T-helper 1 cell treated with Interleukin-12 subunit alpha and Interleukin-12 subunit beta and Interleukin-4 antibody, amounts not matched to agents 30 μg/mL and 1 μg/mL, for 36 hours (primary cell): ENCODE measurements around the gene SBNO2.

Experiments
- H3K27ac Mint-ChIP-seq: one replicate; pipeline ENCODE4 v1.8.0; 2021; ENCODE audit warnings: mild to moderate bottlenecking, mixed read lengths
- H3K27me3 Mint-ChIP-seq: one replicate; pipeline ENCODE4 v1.8.0; 2021; ENCODE audit warnings: low read depth, mixed read lengths
- H3K36me3 Mint-ChIP-seq: one replicate; pipeline ENCODE4 v1.8.0; 2021; ENCODE audit warnings: low read depth, mixed read lengths
- H3K4me1 Mint-ChIP-seq: one replicate; pipeline ENCODE4 v1.8.0; 2021; ENCODE audit warnings: low read depth, mixed read lengths
- H3K4me3 Mint-ChIP-seq: one replicate; pipeline ENCODE4 v1.8.0; 2021; ENCODE audit warnings: mild to moderate bottlenecking, moderate library complexity, mixed read lengths
- H3K9me3 Mint-ChIP-seq: one replicate; pipeline ENCODE4 v1.8.0; 2021; ENCODE audit warnings: mixed read lengths

Gene SBNO2

DNA sequence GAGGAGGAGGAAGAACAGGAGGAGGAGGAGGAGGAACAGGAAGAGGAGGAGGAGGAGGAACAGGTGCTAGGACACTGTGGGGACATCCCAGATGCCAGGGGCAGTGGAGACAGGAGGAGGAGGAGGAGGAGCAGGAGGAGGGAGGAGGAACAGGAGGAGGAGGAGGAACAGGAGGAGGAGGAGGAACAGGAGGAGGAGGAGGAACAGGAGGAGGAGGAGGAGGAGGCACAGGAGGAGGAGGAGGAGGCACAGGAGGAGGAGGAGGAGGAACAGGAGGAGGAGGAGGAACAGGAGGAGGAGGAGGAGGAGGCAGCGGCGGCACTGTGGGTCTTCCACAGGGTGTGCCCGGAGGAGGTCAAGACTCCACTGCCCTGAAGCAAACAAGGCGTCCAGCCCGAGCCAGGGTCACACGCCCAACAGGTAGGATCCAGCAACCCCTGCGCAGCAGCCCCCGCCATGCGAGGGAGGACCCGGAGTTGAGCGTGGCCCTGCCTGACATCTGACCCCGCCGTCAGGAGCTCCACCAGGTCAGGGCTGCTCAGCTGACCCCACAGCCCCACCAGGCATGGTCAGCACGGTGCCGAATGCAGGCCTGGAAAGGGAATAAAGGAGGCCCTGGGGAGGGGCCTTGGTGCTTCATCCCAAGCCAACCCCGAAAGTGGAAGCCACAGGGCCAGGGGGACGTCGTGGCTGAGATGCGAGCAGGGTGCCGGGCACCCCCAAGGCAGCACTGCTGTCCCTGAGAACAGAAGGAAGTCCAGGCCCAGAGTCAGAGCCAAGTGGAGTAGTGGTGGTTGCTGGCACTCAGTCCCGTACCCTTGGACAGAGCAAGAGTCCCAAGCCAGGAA lies 9.2 kb downstream of the SBNO2 start:
- Mint-ChIP-seq H3K4me3 (no peak overlapping the region), H3K27ac (no peak overlapping the region), H3K4me1 (peaks cover 13% of the 10 kb centered on the region), H3K27me3 (no peaks in the 10 kb centered on the region), H3K36me3 (peaks cover 12% of the 10 kb centered on the region), H3K9me3 (no peaks in the 10 kb centered on the region)

DNA sequence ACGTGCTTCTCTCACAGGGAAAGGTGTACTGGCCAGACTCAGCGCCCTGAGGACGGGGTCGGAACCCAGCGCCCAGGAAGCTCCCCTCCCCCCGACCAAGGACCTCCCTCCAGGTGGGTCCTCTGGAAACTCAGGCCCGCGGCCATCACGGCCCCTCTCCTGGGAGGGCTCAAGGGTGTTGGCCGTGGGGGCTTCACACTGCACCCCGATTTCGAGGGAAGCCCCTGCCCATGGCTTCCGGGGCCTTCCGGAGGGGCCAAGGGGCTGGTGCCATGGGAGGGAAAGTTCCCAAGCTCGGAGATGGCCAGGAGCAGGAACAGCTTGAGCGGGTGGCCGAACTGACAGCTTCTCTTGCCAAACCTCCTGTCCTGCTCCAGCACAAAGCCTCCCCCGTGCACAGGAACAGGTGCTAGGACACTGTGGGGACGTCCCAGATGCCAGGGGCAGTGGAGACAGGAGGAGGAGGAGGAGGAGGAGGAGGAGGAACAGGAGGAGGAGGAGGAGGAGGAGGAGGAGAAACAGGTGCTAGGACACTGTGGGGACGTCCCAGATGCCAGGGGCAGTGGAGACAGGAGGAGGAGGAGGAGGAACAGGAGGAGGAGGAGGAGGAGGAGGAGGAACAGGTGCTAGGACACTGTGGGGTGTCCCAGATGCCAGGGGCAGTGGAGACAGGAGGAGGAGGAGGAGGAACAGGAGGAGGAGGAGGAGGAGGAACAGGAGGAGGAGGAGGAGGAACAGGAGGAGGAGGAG lies 10.0 kb downstream of the SBNO2 start:
- H3K27me3 Mint-ChIP-seq: no peaks in the 10 kb centered on the region
- H3K9me3 Mint-ChIP-seq: no peaks in the 10 kb centered on the region
- H3K27ac Mint-ChIP-seq: no peak overlapping the region
- H3K4me3 Mint-ChIP-seq: no peak overlapping the region
- peaks cover 9% of the 10 kb centered on the region for H3K4me1 Mint-ChIP-seq
- H3K36me3 Mint-ChIP-seq: peaks cover 9% of the 10 kb centered on the region

GRCh38 chr19:1163283-1163933 lies 10.7 kb downstream of the SBNO2 start:
- Mint-ChIP-seq H3K4me1 (peaks cover 8% of the 10 kb centered on the region), H3K27ac (no peak overlapping the region), H3K36me3 (peaks cover 7% of the 10 kb centered on the region), H3K4me3 (no peak overlapping the region), H3K9me3 (no peaks in the 10 kb centered on the region), H3K27me3 (no peaks in the 10 kb centered on the region)

DNA sequence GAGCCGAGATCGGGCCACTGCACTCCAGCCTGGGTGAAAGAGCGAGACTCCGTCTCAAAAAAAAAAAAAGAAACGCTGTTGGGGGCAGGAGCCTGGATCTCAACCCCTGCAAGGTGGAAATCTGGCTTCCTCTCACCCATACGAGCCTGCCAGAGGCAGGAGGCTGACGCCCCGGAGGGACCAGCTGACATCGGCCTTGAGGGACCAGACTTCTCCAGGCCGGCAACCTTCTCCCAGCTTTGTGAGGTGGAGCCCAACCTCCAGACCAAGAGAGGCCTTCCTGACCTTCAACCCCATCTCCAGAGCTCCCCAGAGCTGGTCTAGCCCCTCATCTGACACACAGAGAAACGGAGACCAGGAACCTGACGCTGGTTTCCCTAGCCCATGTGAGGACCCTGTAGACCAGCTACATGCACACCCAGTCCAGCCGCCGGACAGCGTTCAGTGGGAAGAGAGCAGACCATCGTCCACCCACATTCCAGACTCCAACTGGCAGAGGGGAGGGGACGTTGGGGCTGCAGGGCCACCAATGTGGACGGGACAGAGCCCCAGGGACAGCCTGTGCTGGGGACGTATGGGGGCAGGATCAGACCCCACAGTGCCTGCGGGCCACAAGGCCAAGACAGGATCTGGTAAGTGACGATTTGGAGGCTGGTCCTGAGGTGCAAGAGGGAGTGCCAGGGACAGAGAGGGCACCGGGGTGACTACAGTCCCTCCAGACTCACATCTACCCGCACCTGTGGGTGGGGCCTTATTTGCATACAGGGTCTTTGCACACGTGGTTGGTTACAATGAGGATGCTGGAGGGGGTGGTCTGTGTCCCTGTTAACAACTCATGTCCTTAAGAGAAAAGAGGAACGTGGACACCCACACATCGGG lies 11.4 kb downstream of the SBNO2 start:
- Mint-ChIP-seq H3K4me3 (no peak overlapping the region), H3K27ac (no peak overlapping the region), H3K4me1 (peaks cover 8% of the 10 kb centered on the region), H3K27me3 (no peaks in the 10 kb centered on the region), H3K36me3 (peaks cover 7% of the 10 kb centered on the region), H3K9me3 (no peaks in the 10 kb centered on the region)

DNA sequence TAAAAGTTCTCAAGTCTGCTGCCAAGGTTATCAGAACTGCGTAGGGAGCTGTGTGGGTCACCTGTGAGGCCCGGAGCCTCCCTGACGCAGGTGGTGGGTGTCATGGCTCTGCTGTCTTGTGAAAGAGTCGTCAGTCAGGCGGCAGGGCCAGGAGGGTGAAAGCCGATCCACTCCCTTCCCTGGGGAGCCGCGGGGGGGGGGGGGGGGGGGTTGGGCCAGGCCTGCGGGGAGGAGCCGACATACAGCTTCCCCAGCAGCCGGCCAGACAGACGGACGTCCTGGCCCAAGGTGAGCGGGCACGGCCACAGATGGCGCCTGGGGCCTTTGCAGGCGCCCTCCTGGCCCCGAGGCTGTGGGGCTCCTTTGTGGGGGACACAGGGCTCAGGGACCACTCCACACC lies 12.4 kb downstream of the SBNO2 start:
- Mint-ChIP-seq H3K36me3 (peaks cover 6% of the 10 kb centered on the region), H3K27ac (no peak overlapping the region), H3K9me3 (no peaks in the 10 kb centered on the region), H3K4me1 (peaks cover 8% of the 10 kb centered on the region), H3K4me3 (no peak overlapping the region), H3K27me3 (no peaks in the 10 kb centered on the region)

- Mint-ChIP-seq H3K4me1 (peaks cover 6% of the 10 kb centered on the region), H3K36me3 (peaks cover 4% of the 10 kb centered on the region), H3K27ac (no peak overlapping the region), H3K4me3 (no peak overlapping the region), H3K27me3 (no peaks in the 10 kb centered on the region), H3K9me3 (no peaks in the 10 kb centered on the region)
These were observed 14.0 kb downstream of the SBNO2 start for GRCh38 chr19:1159864-1160595.

DNA sequence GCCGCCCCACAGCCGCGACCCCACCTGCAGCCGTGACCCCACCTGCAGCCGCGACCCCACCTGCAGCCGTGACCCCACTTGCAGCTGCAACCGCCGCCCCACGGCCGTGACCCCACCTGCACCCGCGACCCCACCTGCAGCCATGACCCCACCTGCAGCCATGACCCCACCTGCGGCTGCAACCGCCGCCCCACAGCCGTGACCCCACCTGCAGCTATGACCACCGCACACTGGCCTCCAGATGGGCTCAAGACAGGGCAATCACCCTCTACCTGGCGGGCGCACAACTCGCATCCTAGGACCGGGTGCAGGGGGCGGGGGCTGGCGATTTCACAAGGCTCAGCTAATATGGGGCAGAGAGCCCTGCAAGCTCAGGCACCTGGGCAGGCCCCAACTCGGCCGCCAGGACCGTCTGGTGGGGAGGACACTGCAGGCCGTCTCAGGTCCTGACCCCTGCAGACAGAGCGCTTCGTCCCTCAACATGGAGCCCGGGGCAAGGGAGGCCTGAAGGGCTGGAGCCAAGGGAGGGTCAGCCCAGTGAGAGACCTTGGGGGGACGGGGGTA lies 15.1 kb downstream of the SBNO2 start:
- H3K27ac Mint-ChIP-seq: no peak overlapping the region
- no peaks in the 10 kb centered on the region for H3K27me3 Mint-ChIP-seq
- peaks cover 6% of the 10 kb centered on the region for H3K4me1 Mint-ChIP-seq
- peaks cover 4% of the 10 kb centered on the region for H3K36me3 Mint-ChIP-seq
- H3K4me3 Mint-ChIP-seq: no peak overlapping the region
- no peaks in the 10 kb centered on the region for H3K9me3 Mint-ChIP-seq

- Mint-ChIP-seq H3K4me1 (peaks cover 6% of the 10 kb centered on the region), H3K27ac (no peak overlapping the region), H3K9me3 (no peaks in the 10 kb centered on the region), H3K4me3 (no peak overlapping the region), H3K36me3 (peaks cover 4% of the 10 kb centered on the region), H3K27me3 (no peaks in the 10 kb centered on the region)
These were observed 15.9 kb downstream of the SBNO2 start for GRCh38 chr19:1157931-1158884.

DNA sequence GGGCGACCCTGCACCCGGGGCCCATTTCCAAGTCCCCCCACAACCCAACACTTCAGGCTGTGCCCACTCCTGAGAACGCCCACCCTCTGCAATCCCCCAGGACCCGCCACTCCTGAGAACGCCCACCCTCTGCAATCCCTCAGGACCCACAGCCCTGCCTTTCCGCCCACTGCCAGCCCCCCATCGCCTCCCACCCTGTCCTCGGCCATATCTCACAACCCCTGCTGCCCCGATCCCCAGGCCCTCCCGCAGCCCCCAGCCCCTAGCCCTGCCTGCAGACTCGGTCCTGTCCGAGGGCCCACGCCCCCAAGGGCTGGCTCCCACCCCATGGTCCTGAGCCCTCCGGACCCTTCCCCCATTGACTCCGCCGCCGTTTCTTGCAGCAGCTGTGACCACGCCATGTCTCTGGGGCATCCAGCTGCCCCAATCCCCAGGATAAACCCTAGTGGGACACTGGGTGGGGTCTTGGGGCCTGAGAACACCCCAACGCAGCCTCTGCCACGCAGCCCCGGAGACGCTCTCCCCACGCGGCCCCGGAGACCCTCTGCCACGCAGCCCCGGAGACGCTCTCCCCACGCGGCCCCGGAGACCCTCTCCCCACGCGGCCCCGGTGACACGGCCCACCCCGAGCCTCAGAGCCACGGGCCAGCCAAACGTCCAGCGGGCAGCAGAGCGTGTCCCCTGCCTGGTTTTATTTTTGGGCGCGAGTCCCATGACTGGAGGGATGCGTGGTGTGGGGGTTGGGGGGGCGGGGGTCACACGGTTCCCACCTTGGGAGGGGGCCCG lies 17.0 kb downstream of the SBNO2 start:
- Mint-ChIP-seq H3K9me3 (no peaks in the 10 kb centered on the region), H3K27me3 (no peaks in the 10 kb centered on the region), H3K27ac (no peak overlapping the region), H3K4me3 (no peak overlapping the region), H3K4me1 (no peaks in the 10 kb centered on the region), H3K36me3 (peaks cover 3% of the 10 kb centered on the region)

DNA sequence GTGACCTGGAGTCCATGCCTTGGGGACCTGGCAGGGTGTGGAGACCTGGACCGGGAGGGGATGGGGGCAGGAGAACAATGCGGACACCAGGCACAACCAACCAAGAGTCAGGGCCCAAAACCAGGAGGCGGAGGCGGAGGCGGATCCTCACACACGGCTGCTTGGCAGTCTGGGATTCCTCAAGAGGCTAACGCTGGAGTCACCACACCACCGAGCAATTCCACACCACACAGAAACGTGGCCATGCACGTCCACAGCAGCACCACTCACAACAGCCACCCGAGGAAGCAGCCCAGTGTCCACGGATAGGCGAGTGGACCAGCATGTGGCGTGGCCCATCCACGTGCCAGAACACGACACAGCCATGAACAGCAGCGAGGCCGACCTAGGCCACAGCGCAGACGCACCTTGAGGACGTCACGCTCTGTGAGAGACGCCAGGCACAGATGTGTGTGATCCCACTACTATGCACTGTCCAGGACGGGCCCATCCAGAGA lies 17.7 kb downstream of the SBNO2 start:
- Mint-ChIP-seq H3K9me3 (no peaks in the 10 kb centered on the region), H3K27me3 (no peaks in the 10 kb centered on the region), H3K4me3 (no peak overlapping the region), H3K4me1 (no peaks in the 10 kb centered on the region), H3K36me3 (peaks cover 3% of the 10 kb centered on the region), H3K27ac (no peak overlapping the region)

- Mint-ChIP-seq H3K4me1 (no peaks in the 10 kb centered on the region), H3K27me3 (no peaks in the 10 kb centered on the region), H3K9me3 (no peaks in the 10 kb centered on the region), H3K4me3 (no peak overlapping the region), H3K36me3 (peaks cover 3% of the 10 kb centered on the region), H3K27ac (no peak overlapping the region)
These were observed 18.4 kb downstream of the SBNO2 start for GRCh38 chr19:1155352-1156304.
